Type B pancreatic cell (in vitro differentiated cells): ENCODE results near the gene PPP6R3. TPM values are rescaled to one million over a fixed set of nuclear protein-coding genes. Genes with fewer than 3 reads are reported as not detected.
"Not testable (repeated sequence)": the region's sequence is repeated elsewhere in the genome, so short reads cannot be mapped to it uniquely, and the experiment has no call there.

ENCODE experiments used
- DNase-seq: peaks from one replicate; pipeline ENCODE4 v3.0.0; 2021; ENCODE audit warnings: mixed read lengths; ENCODE audit not compliant: unreplicated experiment; ENCODE audit errors: extremely low spot score
- H3K27ac Mint-ChIP-seq: 2 replicates; pipeline ENCODE4 v1.8.0; 2021; ENCODE audit warnings: mild to moderate bottlenecking, mixed read lengths
- H3K27me3 Mint-ChIP-seq: 2 replicates; pipeline ENCODE4 v1.8.0; 2021; ENCODE audit warnings: mixed read lengths
- H3K36me3 Mint-ChIP-seq: 2 replicates; pipeline ENCODE4 v1.8.0; 2021; ENCODE audit warnings: mixed read lengths
- H3K4me1 Mint-ChIP-seq: one replicate; pipeline ENCODE4 v1.8.0; 2021; ENCODE audit warnings: mixed read lengths; ENCODE audit not compliant: unreplicated experiment
- H3K4me3 Mint-ChIP-seq: 2 replicates; pipeline ENCODE4 v1.8.0; 2021; ENCODE audit warnings: mild to moderate bottlenecking, mixed read lengths
- H3K9me3 Mint-ChIP-seq: 2 replicates; pipeline ENCODE4 v1.8.0; 2021; ENCODE audit warnings: mixed read lengths
- total RNA-seq: library from RNA; stranded (reverse); gene quantifications from 2 replicates; pipeline ENCODE4 v1.2.1, GENCODE V29; 2021; ENCODE audit warnings: low replicate concordance
- TF ChIP-seq, protein P1 (sequence below): fragments of 200-600 bp; sonication (generic); conservative IDR thresholded peaks from 2 replicates; pipeline ENCODE4 v1.5.0; 2021; ENCODE audit warnings: antibody characterized with exemption, mild to moderate bottlenecking

The PPP6R3 gene
- total RNA-seq, 1 donor from 2014 or later = 104 TPM

DNA sequence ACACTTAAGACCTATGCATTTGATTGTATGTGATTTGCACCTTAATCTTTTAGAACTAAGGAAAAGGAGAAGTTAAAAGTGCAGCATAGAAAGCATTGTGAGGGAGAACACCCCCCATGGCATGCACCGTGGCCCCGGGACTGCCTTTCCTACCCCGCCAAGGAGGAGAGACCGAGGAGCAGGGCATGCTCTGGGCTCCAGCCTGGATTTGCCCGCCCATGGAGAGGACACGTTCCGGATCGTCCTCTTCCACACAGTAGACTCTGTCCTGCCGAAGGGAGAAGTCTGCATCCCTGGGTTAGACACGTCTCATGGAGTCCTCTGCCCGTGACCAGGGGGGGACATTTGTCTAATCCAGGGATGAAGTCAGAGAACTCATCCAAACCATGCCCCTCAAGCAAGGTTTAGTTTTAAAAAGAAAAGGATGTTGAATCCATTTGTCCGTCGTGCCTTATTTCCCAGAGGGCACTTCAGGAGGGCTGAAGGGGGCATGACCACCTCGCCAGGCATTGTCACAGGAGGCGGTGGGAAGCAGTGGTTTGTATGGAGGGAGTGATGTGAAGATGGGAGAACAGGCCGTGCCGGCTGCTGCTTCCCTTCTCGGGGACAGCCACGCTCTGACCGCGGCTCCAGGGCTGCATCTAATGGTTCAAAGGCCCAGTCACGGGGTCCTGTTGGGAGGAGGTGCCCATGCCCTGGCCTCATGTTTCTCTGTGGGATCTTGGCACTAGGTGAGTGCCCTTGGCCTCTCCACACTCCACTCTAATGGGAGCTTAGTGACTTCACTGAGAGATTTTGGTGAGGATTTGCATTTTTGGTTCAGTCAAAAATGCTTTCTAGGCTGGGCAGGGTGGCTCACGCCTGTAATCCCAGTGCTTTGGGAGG lies 157.6 kb downstream of the PPP6R3 start:
- H3K27ac Mint-ChIP-seq = no peak overlapping the region
- H3K36me3 Mint-ChIP-seq = peaks cover 29% of the 10 kb centered on the region
- no peak for DNase-seq
- peaks cover 9% of the 10 kb centered on the region for H3K27me3 Mint-ChIP-seq
- no peak overlapping the region for H3K4me3 Mint-ChIP-seq
- no peaks in the 10 kb centered on the region for H3K9me3 Mint-ChIP-seq
- no peaks in the 10 kb centered on the region for H3K4me1 Mint-ChIP-seq
- TF ChIP-seq, protein P1, sequence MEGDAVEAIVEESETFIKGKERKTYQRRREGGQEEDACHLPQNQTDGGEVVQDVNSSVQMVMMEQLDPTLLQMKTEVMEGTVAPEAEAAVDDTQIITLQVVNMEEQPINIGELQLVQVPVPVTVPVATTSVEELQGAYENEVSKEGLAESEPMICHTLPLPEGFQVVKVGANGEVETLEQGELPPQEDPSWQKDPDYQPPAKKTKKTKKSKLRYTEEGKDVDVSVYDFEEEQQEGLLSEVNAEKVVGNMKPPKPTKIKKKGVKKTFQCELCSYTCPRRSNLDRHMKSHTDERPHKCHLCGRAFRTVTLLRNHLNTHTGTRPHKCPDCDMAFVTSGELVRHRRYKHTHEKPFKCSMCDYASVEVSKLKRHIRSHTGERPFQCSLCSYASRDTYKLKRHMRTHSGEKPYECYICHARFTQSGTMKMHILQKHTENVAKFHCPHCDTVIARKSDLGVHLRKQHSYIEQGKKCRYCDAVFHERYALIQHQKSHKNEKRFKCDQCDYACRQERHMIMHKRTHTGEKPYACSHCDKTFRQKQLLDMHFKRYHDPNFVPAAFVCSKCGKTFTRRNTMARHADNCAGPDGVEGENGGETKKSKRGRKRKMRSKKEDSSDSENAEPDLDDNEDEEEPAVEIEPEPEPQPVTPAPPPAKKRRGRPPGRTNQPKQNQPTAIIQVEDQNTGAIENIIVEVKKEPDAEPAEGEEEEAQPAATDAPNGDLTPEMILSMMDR = no peak

DNA sequence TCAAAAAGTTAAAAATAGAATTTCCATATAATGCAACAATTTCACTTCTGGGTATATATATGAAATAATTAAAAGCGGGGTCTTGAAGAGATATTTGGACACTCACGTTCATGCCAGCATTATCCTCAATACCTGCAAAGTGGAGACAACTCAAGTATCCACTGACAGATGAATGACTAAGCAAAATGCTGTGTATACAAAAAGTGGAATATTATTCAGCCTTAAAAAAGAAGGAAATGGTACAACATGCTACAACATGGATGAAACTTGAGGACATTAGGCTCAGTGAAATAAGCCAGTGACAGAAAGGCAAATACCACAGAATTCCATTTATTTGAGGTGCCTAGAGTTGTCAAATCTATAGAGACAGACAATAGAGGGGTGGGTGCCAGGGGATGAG lies 161.3 kb downstream of the PPP6R3 start:
- Mint-ChIP-seq H3K27ac (no peak overlapping the region), H3K27me3 (peaks cover 26% of the 10 kb centered on the region), H3K4me1 (no peaks in the 10 kb centered on the region), H3K9me3 (no peaks in the 10 kb centered on the region), H3K36me3 (peaks cover 1% of the 10 kb centered on the region), H3K4me3 (no peak overlapping the region)
- no peak for DNase-seq
- TF ChIP-seq, protein P1 = no peak

DNA sequence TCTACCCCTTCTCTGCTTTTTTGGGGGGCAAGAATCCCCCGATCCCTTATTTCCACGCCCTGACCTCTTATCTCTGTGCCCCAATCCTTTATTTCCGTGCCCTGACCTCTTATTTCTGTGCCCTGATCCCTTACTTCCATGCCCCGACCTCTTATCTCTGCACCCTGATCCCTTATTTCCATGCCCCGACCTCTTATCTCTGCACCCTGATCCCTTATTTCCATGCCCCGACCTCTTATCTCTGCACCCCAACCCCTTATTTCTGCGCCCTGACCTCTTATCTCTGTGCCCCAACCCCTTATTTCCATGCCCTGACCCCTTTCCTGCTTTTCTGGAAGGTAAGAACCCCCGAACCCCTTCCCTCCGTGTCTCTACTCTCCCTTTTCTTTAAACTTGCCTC lies 163.2 kb downstream of the PPP6R3 start:
- H3K27ac Mint-ChIP-seq, H3K4me3 Mint-ChIP-seq, H3K36me3 Mint-ChIP-seq, DNase-seq, H3K4me1 Mint-ChIP-seq, H3K9me3 Mint-ChIP-seq: not testable (repeated sequence)
- H3K27me3 Mint-ChIP-seq = peaks cover 26% of the 10 kb centered on the region

DNA sequence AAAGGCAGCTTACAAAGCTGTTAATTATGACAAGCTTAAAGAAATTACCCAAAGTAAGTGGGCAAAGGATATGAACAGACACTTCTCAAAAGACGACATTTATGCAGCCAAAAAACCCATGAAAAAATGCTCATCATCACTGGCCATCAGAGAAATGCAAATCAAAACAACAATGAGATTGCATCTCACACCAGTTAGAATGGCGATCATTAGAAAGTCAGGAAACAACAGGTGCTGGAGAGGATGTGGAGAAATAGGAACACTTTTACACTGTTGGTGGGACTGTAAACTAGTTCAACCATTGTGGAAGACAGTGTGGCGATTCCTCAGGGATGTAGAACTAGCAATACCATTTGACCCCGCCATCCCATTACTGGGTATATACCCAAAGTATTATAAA lies 164.5 kb downstream of the PPP6R3 start:
- not testable (repeated sequence) for H3K9me3 Mint-ChIP-seq

DNA sequence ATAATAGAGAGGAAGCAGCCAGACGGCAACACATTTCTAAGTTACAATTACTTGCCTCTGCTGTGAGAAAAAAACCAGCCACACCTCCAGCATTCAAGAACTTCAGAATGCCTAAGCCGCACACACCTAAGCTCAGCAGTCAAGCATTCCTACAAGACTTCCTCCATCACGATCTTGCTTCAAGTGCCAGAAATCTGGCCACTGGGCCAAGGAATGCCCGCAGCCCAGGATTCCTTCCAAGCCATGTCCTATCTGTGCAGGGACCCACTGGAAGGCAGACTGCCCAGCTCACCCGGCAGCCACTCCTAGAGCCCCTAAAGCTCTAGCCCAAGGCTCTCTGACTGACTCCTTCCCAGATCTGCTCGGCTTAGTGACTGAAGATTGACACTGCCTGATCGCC lies 165.7 kb downstream of the PPP6R3 start:
- not testable (repeated sequence) for DNase-seq, H3K4me1 Mint-ChIP-seq, H3K36me3 Mint-ChIP-seq, H3K27ac Mint-ChIP-seq, H3K4me3 Mint-ChIP-seq, H3K9me3 Mint-ChIP-seq
- peaks cover 26% of the 10 kb centered on the region for H3K27me3 Mint-ChIP-seq

More for the DNA sequence above, 164.5 kb downstream of the PPP6R3 start:
- DNase-seq, H3K4me1 Mint-ChIP-seq, H3K36me3 Mint-ChIP-seq, H3K27ac Mint-ChIP-seq, H3K4me3 Mint-ChIP-seq: not testable (repeated sequence)
- H3K27me3 Mint-ChIP-seq = peaks cover 26% of the 10 kb centered on the region

DNA sequence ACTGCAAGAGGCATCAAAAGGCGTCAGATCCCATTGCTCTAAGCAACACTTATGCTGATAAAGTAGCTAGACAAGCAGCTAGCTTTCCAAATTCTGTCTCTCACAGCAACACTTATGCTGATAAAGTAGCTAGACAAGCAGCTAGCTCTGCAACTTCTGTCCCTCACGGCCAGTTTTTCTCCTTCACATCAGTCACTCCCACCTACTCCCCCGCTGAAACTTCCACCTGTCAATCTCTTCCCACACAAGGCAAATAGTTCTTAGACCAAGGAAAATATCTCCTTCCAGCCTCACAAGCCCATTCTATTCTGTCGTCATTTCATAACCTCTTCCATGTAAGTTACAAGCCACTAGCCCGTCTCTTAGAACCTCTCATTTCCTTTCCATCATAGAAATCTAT lies 168.3 kb downstream of the PPP6R3 start:
- not testable (repeated sequence) for H3K4me1 Mint-ChIP-seq, H3K36me3 Mint-ChIP-seq, DNase-seq, H3K9me3 Mint-ChIP-seq, H3K4me3 Mint-ChIP-seq, H3K27ac Mint-ChIP-seq
- peaks cover 12% of the 10 kb centered on the region for H3K27me3 Mint-ChIP-seq

DNA sequence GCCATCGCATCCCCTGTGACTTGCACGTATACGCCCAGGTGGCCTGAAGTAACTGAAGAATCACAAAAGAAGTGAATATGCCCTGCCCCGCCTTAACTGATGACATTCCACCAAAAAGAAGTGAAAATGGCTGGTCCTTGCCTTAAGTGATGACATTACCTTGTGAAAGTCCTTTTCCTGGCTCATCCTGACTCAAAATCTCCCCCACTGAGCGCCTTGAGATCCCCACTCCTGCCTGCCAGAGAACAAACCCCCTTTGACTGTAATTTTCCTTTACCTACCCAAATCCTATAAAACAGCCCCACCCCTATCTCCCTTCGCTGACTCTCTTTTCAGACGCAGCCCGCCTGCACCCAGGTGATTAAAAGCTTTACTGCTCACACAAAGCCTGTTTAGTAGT lies 171.8 kb downstream of the PPP6R3 start:
- not testable (repeated sequence) for H3K36me3 Mint-ChIP-seq, H3K4me3 Mint-ChIP-seq, DNase-seq, H3K4me1 Mint-ChIP-seq, H3K9me3 Mint-ChIP-seq, H3K27ac Mint-ChIP-seq
- peaks cover 20% of the 10 kb centered on the region for H3K27me3 Mint-ChIP-seq

DNA sequence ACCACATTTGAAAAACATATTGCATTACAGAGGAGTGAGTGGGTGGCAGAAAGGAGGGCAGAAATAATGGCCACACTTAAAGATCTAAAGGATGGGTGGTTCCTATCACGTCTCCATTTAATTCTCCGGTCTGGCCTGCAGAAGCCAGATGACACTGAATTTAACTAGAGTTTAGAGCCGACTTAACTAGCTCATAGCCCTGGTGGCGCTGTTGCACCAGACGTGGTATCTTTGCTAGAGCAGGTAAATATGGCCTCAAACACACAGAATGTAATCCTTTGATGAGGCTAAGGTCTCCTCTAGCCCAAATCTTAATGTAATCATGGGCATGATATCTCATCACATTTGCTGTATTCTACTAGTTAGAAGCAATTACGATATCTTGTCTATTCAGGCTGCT lies 172.2 kb downstream of the PPP6R3 start:
- Mint-ChIP-seq H3K4me1 (no peaks in the 10 kb centered on the region), H3K4me3 (no peak overlapping the region), H3K36me3 (no peaks in the 10 kb centered on the region), H3K9me3 (no peaks in the 10 kb centered on the region), H3K27ac (no peak overlapping the region), H3K27me3 (peaks cover 24% of the 10 kb centered on the region)
- TF ChIP-seq, protein P1 = peak; percentile 76
- DNase-seq = no peak

DNA sequence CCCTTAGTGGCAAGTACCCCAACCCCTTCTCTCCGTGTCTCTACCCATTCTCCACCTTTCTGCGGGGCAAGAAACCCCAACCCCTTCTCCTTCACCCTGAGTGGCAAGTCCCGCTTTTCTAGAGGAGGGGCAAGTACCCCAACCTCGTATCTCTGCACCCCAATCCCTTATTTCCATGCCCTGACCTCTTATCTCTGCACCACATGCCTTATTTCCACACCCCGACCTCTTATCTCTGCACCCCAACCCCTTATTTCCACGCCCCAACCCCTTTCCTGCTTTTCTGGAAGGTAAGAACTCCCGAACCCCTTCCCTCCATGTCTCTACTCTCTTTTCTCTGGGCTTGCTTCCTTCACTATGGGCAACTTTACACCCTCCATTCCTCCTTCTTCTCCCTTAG lies 174.1 kb downstream of the PPP6R3 start:
- not testable (repeated sequence) for H3K36me3 Mint-ChIP-seq, H3K4me3 Mint-ChIP-seq, H3K27ac Mint-ChIP-seq, DNase-seq, H3K4me1 Mint-ChIP-seq, H3K9me3 Mint-ChIP-seq
- peaks cover 28% of the 10 kb centered on the region for H3K27me3 Mint-ChIP-seq

DNA sequence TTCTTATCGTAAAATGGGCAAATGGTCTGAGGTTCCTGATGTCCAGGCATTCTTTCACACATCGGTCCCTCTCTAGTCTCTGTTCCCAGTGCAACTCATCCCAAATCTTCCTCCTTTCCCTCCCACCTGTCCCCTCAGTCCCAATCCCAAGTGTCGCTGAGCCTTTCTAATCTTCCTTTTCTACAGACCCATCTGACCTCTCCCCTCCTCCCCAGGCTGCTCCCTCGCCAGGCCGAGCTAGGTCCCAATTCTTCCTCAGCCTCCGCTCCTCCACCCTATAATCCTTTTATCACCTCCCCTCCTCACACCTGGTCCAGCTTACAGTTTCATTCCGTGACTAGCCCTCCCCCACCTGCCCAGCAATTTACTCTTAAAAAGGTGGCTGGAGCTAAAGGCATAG lies 174.6 kb downstream of the PPP6R3 start:
- not testable (repeated sequence) for H3K27ac Mint-ChIP-seq, H3K36me3 Mint-ChIP-seq, H3K9me3 Mint-ChIP-seq, DNase-seq, H3K4me3 Mint-ChIP-seq, H3K4me1 Mint-ChIP-seq
- H3K27me3 Mint-ChIP-seq = peaks cover 28% of the 10 kb centered on the region

DNA sequence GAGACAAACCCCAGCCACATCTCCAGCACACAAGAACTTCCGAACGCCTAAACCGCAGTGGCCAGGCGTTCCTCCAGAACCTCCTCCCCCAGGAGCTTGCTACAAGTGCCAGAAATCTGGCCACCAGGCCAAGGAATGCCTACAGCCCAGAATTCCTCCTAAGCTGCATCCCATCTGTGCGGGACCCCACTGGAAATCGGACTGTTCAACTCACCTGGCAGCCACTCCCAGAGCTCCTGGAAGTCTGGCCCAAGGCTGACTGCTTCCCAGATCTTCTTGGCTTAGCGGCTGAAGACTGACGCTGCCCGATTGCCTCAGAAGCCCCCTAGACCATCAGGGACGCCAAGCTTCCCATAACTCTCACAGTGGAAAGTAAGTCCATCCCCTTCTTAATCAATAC lies 175.3 kb downstream of the PPP6R3 start:
- not testable (repeated sequence) for H3K27ac Mint-ChIP-seq, H3K4me3 Mint-ChIP-seq, H3K9me3 Mint-ChIP-seq, H3K4me1 Mint-ChIP-seq, H3K36me3 Mint-ChIP-seq, DNase-seq
- H3K27me3 Mint-ChIP-seq = peaks cover 28% of the 10 kb centered on the region
